ENCODE measurements around the gene TRIM50. TPM values are rescaled to one million over a fixed set of nuclear protein-coding genes. Genes with fewer than 3 reads are reported as not detected.

TRIM50 gene
- total RNA-seq, 1 donor from 2014 or later = not detected

DNA sequence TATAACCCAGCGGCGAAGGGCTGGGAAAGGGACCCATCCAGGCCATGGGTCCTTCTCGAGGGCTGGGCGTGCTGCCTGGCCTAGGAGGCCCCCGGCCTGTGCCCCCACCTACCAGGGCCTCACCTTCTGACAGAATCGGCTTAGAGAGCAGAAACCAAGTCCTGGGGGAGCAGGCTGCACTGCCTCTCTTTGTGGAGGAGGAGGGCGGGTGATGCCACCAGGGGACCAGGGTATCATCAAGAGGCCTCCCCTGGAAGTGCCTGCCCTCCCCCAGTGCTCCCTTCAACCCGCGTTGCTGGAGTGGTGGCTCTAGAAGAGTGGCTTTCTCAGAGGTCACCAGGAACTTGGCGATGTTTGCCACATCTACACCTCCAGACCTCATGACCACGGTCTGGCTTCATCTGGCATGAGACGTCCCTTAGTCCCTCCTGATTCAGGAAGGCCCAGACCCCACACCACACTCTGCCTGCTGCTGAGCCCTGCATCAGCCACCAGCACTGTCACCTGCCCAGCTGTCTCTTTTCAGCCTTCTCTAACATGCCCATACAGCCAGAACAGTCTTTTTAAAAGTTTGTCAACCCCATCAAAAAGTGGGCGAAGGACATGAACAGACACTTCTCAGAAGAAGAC, 32.0 kb upstream of the TRIM50 start:
- Mint-ChIP-seq H3K27ac (ENCODE audit: unreplicated experiment) (no peak overlapping the region), H3K9me3 (ENCODE audit: unreplicated experiment) (peaks cover 8% of the 10 kb centered on the region), H3K4me3 (ENCODE audit: unreplicated experiment) (no peak overlapping the region), H3K4me1 (ENCODE audit: low read depth, unreplicated experiment) (peaks cover 3% of the 10 kb centered on the region), H3K36me3 (ENCODE audit: unreplicated experiment) (no peaks in the 10 kb centered on the region), H3K27me3 (ENCODE audit: unreplicated experiment) (peaks cover 5% of the 10 kb centered on the region)
- no peak for DNase-seq
- TF ChIP-seq, protein P1, sequence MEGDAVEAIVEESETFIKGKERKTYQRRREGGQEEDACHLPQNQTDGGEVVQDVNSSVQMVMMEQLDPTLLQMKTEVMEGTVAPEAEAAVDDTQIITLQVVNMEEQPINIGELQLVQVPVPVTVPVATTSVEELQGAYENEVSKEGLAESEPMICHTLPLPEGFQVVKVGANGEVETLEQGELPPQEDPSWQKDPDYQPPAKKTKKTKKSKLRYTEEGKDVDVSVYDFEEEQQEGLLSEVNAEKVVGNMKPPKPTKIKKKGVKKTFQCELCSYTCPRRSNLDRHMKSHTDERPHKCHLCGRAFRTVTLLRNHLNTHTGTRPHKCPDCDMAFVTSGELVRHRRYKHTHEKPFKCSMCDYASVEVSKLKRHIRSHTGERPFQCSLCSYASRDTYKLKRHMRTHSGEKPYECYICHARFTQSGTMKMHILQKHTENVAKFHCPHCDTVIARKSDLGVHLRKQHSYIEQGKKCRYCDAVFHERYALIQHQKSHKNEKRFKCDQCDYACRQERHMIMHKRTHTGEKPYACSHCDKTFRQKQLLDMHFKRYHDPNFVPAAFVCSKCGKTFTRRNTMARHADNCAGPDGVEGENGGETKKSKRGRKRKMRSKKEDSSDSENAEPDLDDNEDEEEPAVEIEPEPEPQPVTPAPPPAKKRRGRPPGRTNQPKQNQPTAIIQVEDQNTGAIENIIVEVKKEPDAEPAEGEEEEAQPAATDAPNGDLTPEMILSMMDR (IDR thresholded peaks at IDR 0.05; ENCODE audit: partially characterized antibody, unreplicated experiment) = no peak

DNA sequence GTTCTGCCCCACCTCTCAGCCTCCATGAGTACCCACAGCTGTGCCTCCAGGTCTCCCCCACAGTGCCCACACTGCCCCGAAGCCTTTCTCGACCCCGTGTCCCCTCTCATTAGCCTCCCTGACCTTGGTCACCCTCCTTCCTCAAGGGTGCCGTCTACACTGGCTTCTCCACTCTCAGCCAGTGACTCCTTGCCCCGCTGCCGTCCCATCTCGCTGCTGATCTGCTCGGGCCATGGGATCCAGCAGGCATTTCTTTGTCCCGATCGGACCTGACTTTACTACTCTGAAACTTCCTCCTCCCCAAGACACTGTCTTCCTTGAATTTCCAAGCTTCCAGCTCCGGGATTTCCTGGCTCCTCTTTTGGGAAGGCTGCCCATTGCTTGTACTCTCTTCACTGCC, 31.4 kb upstream of the TRIM50 start:
- Mint-ChIP-seq H3K4me3 (ENCODE audit: unreplicated experiment) (no peak overlapping the region), H3K36me3 (ENCODE audit: unreplicated experiment) (no peaks in the 10 kb centered on the region), H3K9me3 (ENCODE audit: unreplicated experiment) (peaks cover 8% of the 10 kb centered on the region), H3K27ac (ENCODE audit: unreplicated experiment) (no peak overlapping the region), H3K4me1 (ENCODE audit: low read depth, unreplicated experiment) (peaks cover 3% of the 10 kb centered on the region), H3K27me3 (ENCODE audit: unreplicated experiment) (peaks cover 5% of the 10 kb centered on the region)
- no peak for DNase-seq
- TF ChIP-seq, protein P1 (IDR thresholded peaks at IDR 0.05; ENCODE audit: partially characterized antibody, unreplicated experiment) = no peak

DNA sequence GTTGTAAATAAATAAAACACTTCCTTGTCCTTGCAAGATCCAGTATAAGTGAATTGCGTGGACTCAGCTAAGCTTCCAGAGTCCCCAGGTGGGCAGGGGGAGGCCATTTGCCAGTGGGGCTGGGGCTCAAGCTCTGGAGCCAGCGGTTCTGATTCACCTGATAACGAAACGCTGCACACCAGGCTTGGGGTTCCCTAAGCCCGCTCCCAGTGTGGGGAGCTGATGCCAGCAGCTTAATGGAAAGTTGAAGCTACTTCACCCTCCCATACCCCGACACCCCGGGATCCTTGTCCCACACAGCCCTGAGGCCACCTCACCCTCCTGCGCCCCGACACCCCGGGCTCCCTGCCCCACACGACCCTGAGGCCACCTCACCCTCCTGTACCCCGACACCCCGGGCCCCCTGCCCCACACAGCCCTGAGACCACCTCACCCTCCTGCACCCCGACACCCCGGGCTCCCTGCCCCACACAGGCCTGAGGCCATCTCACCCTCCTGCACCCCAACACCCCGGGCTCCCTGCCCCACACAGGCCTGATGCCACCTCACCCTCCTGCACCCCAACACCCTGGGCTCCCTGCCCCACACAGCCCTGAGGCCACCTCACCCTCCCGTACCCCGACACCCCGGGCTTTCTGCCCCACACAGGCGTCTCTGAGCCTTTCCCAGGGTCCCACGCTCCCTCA, 30.9 kb upstream of the TRIM50 start:
- Mint-ChIP-seq H3K9me3 (ENCODE audit: unreplicated experiment) (peaks cover 8% of the 10 kb centered on the region), H3K27ac (ENCODE audit: unreplicated experiment) (no peak overlapping the region), H3K4me1 (ENCODE audit: low read depth, unreplicated experiment) (peaks cover 3% of the 10 kb centered on the region), H3K4me3 (ENCODE audit: unreplicated experiment) (no peak overlapping the region), H3K27me3 (ENCODE audit: unreplicated experiment) (peaks cover 5% of the 10 kb centered on the region), H3K36me3 (ENCODE audit: unreplicated experiment) (no peaks in the 10 kb centered on the region)
- no peak for DNase-seq
- TF ChIP-seq, protein P1 (IDR thresholded peaks at IDR 0.05; ENCODE audit: partially characterized antibody, unreplicated experiment) = no peak

DNA sequence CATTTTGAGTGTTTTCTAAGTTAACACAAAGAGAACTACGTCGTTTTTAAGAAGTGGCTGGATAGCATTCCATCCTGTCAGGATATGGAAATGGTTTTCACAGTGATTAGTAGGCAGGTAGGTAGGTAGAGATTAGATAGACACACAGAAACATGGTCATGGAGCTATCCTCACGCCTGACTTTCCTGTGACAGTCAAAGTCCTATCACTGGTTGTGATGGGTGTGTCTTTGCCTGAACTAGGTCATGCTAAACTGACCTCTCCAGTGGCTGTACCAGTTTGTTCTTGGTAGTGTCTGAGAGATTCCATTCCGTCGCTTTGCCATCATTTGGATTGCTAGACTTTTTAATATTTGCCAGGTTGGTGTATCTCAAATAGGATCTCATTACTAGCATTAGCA, 28.3 kb upstream of the TRIM50 start:
- Mint-ChIP-seq H3K36me3 (ENCODE audit: unreplicated experiment) (peaks cover 6% of the 10 kb centered on the region), H3K27me3 (ENCODE audit: unreplicated experiment) (peaks cover 4% of the 10 kb centered on the region), H3K4me1 (ENCODE audit: low read depth, unreplicated experiment) (peaks cover 3% of the 10 kb centered on the region), H3K9me3 (ENCODE audit: unreplicated experiment) (peaks cover 9% of the 10 kb centered on the region), H3K27ac (ENCODE audit: unreplicated experiment) (no peak overlapping the region), H3K4me3 (ENCODE audit: unreplicated experiment) (no peak overlapping the region)
- no peak for DNase-seq
- TF ChIP-seq, protein P1 (IDR thresholded peaks at IDR 0.05; ENCODE audit: partially characterized antibody, unreplicated experiment) = no peak

DNA sequence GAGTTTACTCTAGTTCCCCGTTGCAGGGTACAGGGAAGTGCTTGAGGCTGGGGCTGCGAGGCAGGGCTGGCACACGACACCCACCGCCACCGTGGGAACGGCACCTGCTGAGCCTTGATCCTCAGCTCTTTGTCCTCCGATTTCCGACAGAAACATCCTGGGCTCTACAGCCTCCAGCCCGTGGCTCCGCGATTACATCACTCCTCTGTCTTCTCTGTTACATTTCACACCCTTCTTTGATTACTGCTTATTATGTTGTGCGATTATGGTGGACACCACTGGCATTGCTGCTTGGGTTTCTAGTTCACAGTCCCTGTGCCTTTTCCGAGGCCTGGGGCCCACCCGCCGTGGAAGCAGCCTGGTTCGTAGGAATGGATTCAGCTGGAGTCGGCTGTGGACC, 26.9 kb upstream of the TRIM50 start:
- Mint-ChIP-seq H3K4me1 (ENCODE audit: low read depth, unreplicated experiment) (peaks cover 4% of the 10 kb centered on the region), H3K27me3 (ENCODE audit: unreplicated experiment) (peaks cover 4% of the 10 kb centered on the region), H3K9me3 (ENCODE audit: unreplicated experiment) (peaks cover 4% of the 10 kb centered on the region), H3K4me3 (ENCODE audit: unreplicated experiment) (no peak overlapping the region), H3K27ac (ENCODE audit: unreplicated experiment) (no peak overlapping the region), H3K36me3 (ENCODE audit: unreplicated experiment) (peaks cover 6% of the 10 kb centered on the region)
- DNase-seq = no peak
- TF ChIP-seq, protein P1 (IDR thresholded peaks at IDR 0.05; ENCODE audit: partially characterized antibody, unreplicated experiment) = no peak

All from glutamatergic neuron (in vitro differentiated cells).